ENCODE data around the gene NTSR1. TPM values are rescaled to one million over a fixed set of nuclear protein-coding genes. Genes with fewer than 3 reads are reported as not detected.
A peak's percentile ranks its signal among the peaks of the same experiment; 100 is the strongest.

The NTSR1 gene
- total and polyA plus RNA-seq, 2 of the 13 experiments (the other 11 are each of a cell fraction or from before 2014, with no cell fraction given) = 0.09 to 0.12 TPM

GRCh38 chr20:62794007-62794724 is 85.5 kb downstream of the NTSR1 start (continued):
- TF ChIP-seq, protein P1, sequence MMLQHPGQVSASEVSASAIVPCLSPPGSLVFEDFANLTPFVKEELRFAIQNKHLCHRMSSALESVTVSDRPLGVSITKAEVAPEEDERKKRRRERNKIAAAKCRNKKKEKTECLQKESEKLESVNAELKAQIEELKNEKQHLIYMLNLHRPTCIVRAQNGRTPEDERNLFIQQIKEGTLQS (CRISPR knock-in tag; IDR thresholded peaks at IDR 0.05) = no peak
- TF ChIP-seq ZBTB21 (CRISPR knock-in tag; IDR thresholded peaks at IDR 0.05) (no peak; the same call in 1 of the 2 replicates), ZSCAN22 (CRISPR knock-in tag; IDR thresholded peaks at IDR 0.05) (peak; percentile 38; the same call in 1 of the 2 replicates), KAT2B (IDR thresholded peaks at IDR 0.05; ENCODE audit: borderline replicate concordance, low read depth, low read length) (no peak), KLF6 (CRISPR knock-in tag; IDR thresholded peaks at IDR 0.05) (0 out of 2 replicates have a peak, but pooled peaks have one; percentile 30), HMG20B (CRISPR knock-in tag; conservative IDR thresholded peaks at IDR 0.05) (no peak), RERE (CRISPR knock-in tag; IDR thresholded peaks at IDR 0.05; ENCODE audit: low read depth) (peak; percentile 6; the same call in 1 of the 2 replicates), ZNF720 (CRISPR knock-in tag; IDR thresholded peaks at IDR 0.05) (peak; percentile 84; the same call in 1 of the 2 replicates), ATF4 (CRISPR knock-in tag; IDR thresholded peaks at IDR 0.05) (no peak), ZFP36 (IDR thresholded peaks at IDR 0.05; ENCODE audit: borderline replicate concordance, low read depth, low read length, partially characterized antibody) (no peak), ZNF775 (CRISPR knock-in tag; IDR thresholded peaks at IDR 0.05; ENCODE audit: borderline replicate concordance) (0 out of 2 replicates have a peak, but pooled peaks have one; percentile 58), SMARCC2 (IDR thresholded peaks at IDR 0.05) (no peak)
- TF ChIP-seq, protein P2, sequence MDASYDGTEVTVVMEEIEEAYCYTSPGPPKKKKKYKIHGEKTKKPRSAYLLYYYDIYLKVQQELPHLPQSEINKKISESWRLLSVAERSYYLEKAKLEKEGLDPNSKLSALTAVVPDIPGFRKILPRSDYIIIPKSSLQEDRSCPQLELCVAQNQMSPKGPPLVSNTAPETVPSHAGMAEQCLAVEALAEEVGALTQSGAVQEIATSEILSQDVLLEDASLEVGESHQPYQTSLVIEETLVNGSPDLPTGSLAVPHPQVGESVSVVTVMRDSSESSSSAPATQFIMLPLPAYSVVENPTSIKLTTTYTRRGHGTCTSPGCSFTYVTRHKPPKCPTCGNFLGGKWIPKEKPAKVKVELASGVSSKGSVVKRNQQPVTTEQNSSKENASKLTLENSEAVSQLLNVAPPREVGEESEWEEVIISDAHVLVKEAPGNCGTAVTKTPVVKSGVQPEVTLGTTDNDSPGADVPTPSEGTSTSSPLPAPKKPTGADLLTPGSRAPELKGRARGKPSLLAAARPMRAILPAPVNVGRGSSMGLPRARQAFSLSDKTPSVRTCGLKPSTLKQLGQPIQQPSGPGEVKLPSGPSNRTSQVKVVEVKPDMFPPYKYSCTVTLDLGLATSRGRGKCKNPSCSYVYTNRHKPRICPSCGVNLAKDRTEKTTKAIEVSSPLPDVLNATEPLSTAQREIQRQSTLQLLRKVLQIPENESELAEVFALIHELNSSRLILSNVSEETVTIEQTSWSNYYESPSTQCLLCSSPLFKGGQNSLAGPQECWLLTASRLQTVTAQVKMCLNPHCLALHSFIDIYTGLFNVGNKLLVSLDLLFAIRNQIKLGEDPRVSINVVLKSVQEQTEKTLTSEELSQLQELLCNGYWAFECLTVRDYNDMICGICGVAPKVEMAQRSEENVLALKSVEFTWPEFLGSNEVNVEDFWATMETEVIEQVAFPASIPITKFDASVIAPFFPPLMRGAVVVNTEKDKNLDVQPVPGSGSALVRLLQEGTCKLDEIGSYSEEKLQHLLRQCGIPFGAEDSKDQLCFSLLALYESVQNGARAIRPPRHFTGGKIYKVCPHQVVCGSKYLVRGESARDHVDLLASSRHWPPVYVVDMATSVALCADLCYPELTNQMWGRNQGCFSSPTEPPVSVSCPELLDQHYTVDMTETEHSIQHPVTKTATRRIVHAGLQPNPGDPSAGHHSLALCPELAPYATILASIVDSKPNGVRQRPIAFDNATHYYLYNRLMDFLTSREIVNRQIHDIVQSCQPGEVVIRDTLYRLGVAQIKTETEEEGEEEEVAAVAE (CRISPR knock-in tag; IDR thresholded peaks at IDR 0.05; ENCODE audit: borderline replicate concordance) = 0 out of 2 replicates have a peak, but pooled peaks have one; percentile 23
- TF ChIP-seq, protein P3, sequence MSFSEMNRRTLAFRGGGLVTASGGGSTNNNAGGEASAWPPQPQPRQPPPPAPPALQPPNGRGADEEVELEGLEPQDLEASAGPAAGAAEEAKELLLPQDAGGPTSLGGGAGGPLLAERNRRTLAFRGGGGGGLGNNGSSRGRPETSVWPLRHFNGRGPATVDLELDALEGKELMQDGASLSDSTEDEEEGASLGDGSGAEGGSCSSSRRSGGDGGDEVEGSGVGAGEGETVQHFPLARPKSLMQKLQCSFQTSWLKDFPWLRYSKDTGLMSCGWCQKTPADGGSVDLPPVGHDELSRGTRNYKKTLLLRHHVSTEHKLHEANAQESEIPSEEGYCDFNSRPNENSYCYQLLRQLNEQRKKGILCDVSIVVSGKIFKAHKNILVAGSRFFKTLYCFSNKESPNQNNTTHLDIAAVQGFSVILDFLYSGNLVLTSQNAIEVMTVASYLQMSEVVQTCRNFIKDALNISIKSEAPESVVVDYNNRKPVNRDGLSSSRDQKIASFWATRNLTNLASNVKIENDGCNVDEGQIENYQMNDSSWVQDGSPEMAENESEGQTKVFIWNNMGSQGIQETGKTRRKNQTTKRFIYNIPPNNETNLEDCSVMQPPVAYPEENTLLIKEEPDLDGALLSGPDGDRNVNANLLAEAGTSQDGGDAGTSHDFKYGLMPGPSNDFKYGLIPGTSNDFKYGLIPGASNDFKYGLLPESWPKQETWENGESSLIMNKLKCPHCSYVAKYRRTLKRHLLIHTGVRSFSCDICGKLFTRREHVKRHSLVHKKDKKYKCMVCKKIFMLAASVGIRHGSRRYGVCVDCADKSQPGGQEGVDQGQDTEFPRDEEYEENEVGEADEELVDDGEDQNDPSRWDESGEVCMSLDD (CRISPR knock-in tag; IDR thresholded peaks at IDR 0.05; ENCODE audit: borderline replicate concordance) = peak; percentile 80; the same call in 1 of the 2 replicates
